Activated naive CD4-positive, alpha-beta T cell treated with anti-CD3 and anti-CD28 coated beads, Interleukin-2, amount 50 U/mL, for 16 hours (primary cell): Measurements from ENCODE around the gene ARIH1.

Source experiments
- DNase-seq: peaks from one replicate; pipeline ENCODE4 v3.0.0-alpha.2; 2020

ARIH1 gene

DNA sequence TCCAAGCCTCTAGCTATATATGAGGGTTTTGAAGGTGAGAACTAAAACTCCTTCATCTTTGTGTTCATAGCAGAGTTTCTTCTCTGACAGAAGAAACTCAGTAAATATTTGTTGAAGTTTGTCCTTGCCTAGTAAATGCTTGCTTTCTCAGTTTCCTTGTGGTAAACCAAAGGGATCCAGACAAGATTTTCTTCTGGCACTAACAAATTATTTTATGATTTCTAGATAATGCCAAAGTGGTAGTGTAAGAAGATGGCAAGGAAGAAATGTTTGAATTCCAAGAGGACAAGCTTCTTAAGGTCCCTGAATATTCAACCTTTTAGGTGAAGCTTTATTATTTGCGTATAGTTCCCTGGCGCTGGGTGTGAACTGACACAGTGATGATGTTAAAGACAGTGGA lies 14.4 kb downstream of the ARIH1 start:
- DNase-seq = no peak

GRCh38 chr15:72489943-72490554 lies 15.9 kb downstream of the ARIH1 start:
- DNase-seq = no peak

GRCh38 chr15:72491768-72492167 lies 17.6 kb downstream of the ARIH1 start:
- DNase-seq = no peak

- DNase-seq = no peak
Observed at GRCh38 chr15:72492733-72493132, 18.6 kb downstream of the ARIH1 start.

DNA sequence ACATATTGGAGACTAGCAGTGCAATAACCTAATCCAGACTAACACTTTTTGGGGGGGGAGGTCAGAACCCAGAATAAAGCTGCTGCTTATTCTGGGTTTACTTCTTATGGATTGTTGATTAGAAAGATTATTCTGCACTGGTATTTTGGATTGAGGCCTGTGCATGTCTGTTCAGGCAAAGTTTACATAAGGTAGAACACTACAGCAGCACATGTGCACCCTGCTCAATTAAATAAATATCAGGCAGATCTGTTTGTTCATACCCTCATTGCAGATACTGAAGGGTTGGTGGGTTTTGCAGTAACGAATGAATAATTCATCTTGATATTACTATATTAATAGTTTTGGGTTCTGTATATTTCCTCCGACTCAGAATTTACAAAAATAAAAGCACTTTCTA lies 19.1 kb downstream of the ARIH1 start:
- DNase-seq = no peak

DNA sequence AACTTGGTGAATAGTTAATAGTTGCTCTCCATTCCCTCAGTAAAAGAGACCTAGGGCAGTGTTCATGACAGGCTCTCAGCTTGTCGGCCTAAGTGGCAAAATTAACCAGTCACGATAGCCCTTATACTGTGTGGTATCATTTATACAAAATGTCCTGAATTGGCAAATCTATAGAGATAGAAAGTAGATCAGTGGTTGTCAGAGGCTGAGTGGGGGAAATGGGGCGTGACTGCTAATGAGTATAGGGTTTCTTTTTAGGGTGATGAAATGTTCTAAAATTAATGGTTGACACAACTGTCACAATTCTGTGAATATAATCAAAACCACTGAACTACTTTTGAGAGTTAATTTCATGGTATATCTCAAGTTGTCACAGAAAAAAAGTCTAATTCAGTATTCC lies 20.9 kb downstream of the ARIH1 start:
- DNase-seq = no peak

DNA sequence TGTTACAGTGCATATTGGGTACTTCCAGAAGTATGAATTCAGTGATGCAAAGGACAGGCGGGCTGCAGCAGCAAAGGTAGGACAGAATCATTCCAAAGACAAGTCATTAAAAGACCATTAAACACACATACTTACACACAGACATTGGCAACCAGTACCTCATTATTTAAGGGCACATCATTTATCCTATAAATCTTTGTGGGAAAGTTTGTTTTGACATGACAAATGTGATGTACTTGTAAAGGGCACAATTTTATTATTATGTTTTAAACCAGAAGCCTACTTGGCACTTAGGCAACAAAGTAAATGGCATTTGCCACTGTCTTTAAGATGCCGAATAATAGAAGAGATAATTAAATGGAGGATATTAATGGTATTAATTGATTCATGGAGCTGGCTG lies 22.7 kb downstream of the ARIH1 start:
- no peak for DNase-seq

GRCh38 chr15:72497402-72497801 lies 23.3 kb downstream of the ARIH1 start:
- no peak for DNase-seq

DNA sequence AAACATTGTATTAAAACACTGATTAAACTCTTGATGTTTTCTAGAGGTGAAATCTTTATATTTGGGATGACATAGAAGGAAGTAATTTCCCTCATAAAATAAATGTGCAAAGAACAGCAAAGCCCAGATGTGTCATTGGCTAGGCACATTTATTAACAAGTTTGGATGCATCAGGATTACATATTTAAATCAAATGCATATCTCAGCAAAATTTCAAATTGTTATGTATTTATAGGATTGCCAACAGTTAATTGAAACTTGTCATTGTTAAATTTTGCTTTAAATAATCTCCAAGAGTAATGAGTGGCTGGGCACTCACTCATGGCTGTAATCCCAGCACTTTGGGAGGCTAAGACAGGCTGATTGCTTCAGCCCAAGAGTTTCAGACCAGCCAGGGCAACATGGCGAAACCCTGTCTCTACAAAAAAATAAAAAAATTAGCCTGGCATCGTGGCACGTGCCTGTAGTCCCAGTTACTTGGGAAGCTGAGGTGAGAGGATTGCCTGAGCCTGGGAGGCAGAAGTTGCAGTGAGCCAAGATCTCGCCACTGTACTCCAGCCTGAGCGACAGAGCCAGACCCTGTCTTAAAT lies 28.2 kb downstream of the ARIH1 start:
- no peak for DNase-seq

GRCh38 chr15:72503147-72503546 lies 29.0 kb downstream of the ARIH1 start:
- DNase-seq = no peak

- DNase-seq = no peak
Observed at GRCh38 chr15:72507402-72508092, 33.4 kb downstream of the ARIH1 start.

DNA sequence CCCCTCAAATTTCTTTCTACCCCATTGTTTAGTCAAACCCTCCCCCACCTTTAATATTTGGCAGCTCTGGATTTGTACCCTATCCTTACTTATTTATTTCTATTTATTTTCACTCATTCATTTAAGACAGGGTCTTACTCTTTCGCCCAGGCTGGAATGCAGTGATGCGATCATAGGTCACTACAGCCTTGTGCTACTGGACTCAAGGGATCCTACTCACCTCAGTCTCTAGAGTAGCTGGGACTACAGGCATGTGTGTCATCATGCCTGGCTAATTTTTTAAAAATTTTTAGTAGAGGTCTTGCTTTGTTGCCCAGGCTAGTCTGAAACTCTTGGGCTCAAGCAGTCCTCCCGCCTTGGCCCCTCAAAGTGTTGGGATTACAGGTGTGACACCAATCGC lies 35.4 kb downstream of the ARIH1 start:
- DNase-seq = no peak

- DNase-seq = no peak
Observed at GRCh38 chr15:72511536-72511935, 37.4 kb downstream of the ARIH1 start.

DNA sequence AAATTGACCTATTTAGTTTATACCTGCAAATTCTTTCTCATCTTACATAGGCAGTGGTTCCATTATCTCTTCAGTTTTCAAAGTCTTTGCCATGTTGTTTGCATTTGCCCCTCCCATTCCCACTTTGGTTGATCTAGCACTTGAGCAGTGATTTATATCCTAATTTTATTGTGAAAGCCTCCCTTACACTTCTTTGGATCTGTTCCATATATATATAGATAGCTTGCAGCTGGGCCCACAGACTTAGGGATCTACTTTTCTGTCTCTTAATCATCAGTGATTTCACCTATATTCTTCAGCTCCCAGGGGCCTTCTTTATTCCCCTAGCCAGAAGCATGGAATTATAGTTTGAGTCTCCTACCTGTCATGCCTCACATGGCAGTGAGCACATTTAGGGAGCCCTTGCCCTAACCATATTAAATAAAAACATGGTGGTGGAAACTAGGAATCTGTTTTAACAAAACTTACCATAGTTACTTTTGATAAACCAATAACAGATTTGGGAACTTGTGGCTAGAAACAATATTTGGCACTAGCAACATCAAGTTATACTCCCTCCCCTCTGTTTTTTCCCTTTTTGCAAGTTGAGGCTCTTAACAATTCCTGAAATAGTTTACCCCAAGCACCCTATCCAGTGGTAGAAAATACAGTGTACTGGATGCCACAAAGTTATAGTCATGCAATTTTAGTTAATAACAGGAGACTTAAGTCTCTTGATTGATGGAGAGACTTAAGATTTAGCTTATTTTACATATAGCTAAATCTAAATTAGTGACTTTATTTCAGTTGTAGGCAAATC lies 41.7 kb downstream of the ARIH1 start:
- DNase-seq = no peak

- no peak for DNase-seq
Observed at GRCh38 chr15:72516777-72517176, 42.6 kb downstream of the ARIH1 start.

GRCh38 chr15:72521682-72522081 lies 47.6 kb downstream of the ARIH1 start:
- no peak for DNase-seq

- no peak for DNase-seq
Observed at GRCh38 chr15:72532991-72533601, 59.0 kb downstream of the ARIH1 start.

GRCh38 chr15:72534523-72534922 lies 60.4 kb downstream of the ARIH1 start:
- DNase-seq = no peak

DNA sequence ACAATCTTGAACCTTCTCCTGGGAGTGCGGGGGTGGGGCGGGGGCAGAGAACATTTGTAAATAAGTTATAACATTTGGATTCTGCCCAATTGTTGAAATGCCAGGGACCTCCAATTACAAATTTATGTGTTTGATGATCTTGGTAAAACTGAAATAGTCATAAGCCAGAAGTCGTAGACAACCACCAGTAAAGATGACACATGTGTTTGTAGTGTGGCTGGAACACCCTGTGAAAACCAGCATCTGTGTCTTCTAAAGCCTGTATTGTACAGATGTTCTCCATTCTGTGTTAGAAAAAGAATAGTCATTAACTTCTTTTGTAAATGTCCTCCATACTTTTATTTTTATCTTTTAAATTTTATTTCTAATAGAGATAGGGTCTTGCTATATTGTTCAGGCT lies 61.8 kb downstream of the ARIH1 start:
- DNase-seq = no peak

- DNase-seq = no peak
Observed at GRCh38 chr15:72536506-72536905, 62.4 kb downstream of the ARIH1 start.

DNA sequence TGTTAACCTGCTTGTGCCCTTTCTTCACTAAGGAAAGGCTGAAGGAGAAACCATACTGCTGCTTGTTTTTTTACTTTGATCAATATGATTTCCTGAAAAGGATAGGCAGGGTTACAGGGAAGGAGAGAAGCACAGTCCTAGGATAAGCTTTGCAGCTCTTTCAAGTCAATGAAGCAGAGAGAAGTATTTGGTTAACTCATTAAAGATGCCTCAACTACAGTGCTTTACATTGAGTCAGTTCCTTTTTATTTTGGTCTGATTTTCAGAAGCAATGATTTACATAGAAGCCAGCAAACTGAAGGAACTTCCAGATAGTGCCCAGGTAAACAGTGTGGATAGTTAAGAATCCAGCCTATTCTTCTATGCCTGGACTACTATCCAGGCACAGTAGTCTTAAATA lies 64.8 kb downstream of the ARIH1 start:
- DNase-seq = no peak

- no peak for DNase-seq
Observed at GRCh38 chr15:72540606-72541237, 66.6 kb downstream of the ARIH1 start.

DNA sequence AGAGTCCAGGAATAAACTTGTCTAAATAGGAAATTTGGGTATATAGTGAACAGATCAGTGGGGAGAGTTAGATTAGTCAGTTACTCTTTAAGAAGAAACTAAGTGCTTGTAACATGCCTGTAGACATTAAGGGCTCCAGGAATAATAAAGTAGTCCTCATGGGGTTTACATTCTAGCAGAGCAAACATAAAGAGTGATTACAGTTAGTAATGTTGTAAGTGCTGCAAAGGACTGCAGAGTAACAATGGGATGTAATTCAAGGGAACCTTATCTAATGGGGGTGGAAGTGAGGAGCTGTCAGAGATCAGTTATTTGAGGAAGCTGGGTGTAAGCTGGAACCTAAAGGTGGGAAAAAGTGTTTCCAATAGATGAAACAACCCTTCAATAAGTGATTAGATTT lies 67.5 kb downstream of the ARIH1 start:
- DNase-seq = no peak
